ENCODE measurements around the gene THOC5.
A peak's percentile ranks its signal among the peaks of the same experiment; 100 is the strongest.
"Not testable (repeated sequence)": the region's sequence is repeated elsewhere in the genome, so short reads cannot be mapped to it uniquely, and the experiment has no call there.

Gene THOC5

GRCh38 chr22:29570912-29571549, 17.5 kb upstream of the THOC5 start:
- H3K27me3 Mint-ChIP-seq: no peaks in the 10 kb centered on the region
- peaks cover 8% of the 10 kb centered on the region for H3K36me3 Mint-ChIP-seq (ENCODE audit: low read depth)
- no peak for DNase-seq
- no peak for ATAC-seq
- no peaks in the 10 kb centered on the region for H3K4me1 Mint-ChIP-seq
- no peak overlapping the region for H3K4me3 Mint-ChIP-seq
- H3K27ac Mint-ChIP-seq: no peak overlapping the region
- H3K9me3 Mint-ChIP-seq: no peaks in the 10 kb centered on the region

- Mint-ChIP-seq H3K4me1 (no peaks in the 10 kb centered on the region), H3K4me3 (no peak overlapping the region), H3K9me3 (no peaks in the 10 kb centered on the region), H3K27ac (no peak overlapping the region), H3K36me3 (ENCODE audit: low read depth) (peaks cover 8% of the 10 kb centered on the region), H3K27me3 (no peaks in the 10 kb centered on the region)
- ATAC-seq (no peak), DNase-seq (no peak)
Measured at GRCh38 chr22:29570456-29570855, 16.9 kb upstream of the THOC5 start.

- Mint-ChIP-seq H3K27me3 (no peaks in the 10 kb centered on the region), H3K36me3 (ENCODE audit: low read depth) (peaks cover 8% of the 10 kb centered on the region), H3K4me1 (no peaks in the 10 kb centered on the region), H3K4me3 (no peak overlapping the region), H3K9me3 (no peaks in the 10 kb centered on the region), H3K27ac (no peak overlapping the region)
- DNase-seq (no peak), ATAC-seq (no peak)
Measured at GRCh38 chr22:29569011-29569678, 15.6 kb upstream of the THOC5 start.

GRCh38 chr22:29567338-29567737, 13.8 kb upstream of the THOC5 start:
- H3K4me3 Mint-ChIP-seq: no peak overlapping the region
- peaks cover 8% of the 10 kb centered on the region for H3K36me3 Mint-ChIP-seq (ENCODE audit: low read depth)
- H3K27ac Mint-ChIP-seq: no peak overlapping the region
- no peaks in the 10 kb centered on the region for H3K9me3 Mint-ChIP-seq
- no peaks in the 10 kb centered on the region for H3K4me1 Mint-ChIP-seq
- no peak for DNase-seq
- ATAC-seq: no peak
- H3K27me3 Mint-ChIP-seq: no peaks in the 10 kb centered on the region

- not testable (repeated sequence) for H3K9me3 Mint-ChIP-seq; ATAC-seq; H3K36me3 Mint-ChIP-seq (ENCODE audit: low read depth); H3K4me1 Mint-ChIP-seq; DNase-seq; H3K27me3 Mint-ChIP-seq; H3K27ac Mint-ChIP-seq; H3K4me3 Mint-ChIP-seq
Measured at GRCh38 chr22:29566513-29566912, 13.0 kb upstream of the THOC5 start.

- ATAC-seq (no peak), DNase-seq (no peak)
- Mint-ChIP-seq H3K27me3 (no peaks in the 10 kb centered on the region), H3K4me3 (no peak overlapping the region), H3K36me3 (ENCODE audit: low read depth) (peaks cover 15% of the 10 kb centered on the region), H3K27ac (no peak overlapping the region), H3K4me1 (no peaks in the 10 kb centered on the region), H3K9me3 (no peaks in the 10 kb centered on the region)
Measured at GRCh38 chr22:29563652-29564460, 10.3 kb upstream of the THOC5 start.

- no peak overlapping the region for H3K4me3 Mint-ChIP-seq
- H3K36me3 Mint-ChIP-seq (ENCODE audit: low read depth): peaks cover 11% of the 10 kb centered on the region
- no peaks in the 10 kb centered on the region for H3K27me3 Mint-ChIP-seq
- no peak overlapping the region for H3K27ac Mint-ChIP-seq
- ATAC-seq: no peak
- no peaks in the 10 kb centered on the region for H3K4me1 Mint-ChIP-seq
- no peak for DNase-seq
- no peaks in the 10 kb centered on the region for H3K9me3 Mint-ChIP-seq
Measured at GRCh38 chr22:29559853-29560252, 6.3 kb upstream of the THOC5 start.

- H3K27me3 Mint-ChIP-seq: no peaks in the 10 kb centered on the region
- H3K36me3 Mint-ChIP-seq (ENCODE audit: low read depth): peaks cover 11% of the 10 kb centered on the region
- ATAC-seq (no peak), DNase-seq (no peak)
- H3K4me3 Mint-ChIP-seq: no peak overlapping the region
- no peaks in the 10 kb centered on the region for H3K9me3 Mint-ChIP-seq
- H3K4me1 Mint-ChIP-seq: peaks cover 2% of the 10 kb centered on the region
- H3K27ac Mint-ChIP-seq: no peak overlapping the region
Measured at GRCh38 chr22:29559030-29559429, 5.5 kb upstream of the THOC5 start.

GRCh38 chr22:29555065-29555644, 1.6 kb upstream of the THOC5 start:
- DNase-seq (no peak), ATAC-seq (no peak)
- Mint-ChIP-seq H3K9me3 (no peaks in the 10 kb centered on the region), H3K27ac (no peak overlapping the region), H3K36me3 (ENCODE audit: low read depth) (peaks cover 17% of the 10 kb centered on the region), H3K4me1 (peaks cover 14% of the 10 kb centered on the region), H3K27me3 (no peaks in the 10 kb centered on the region), H3K4me3 (peak overlapping the region; percentile 95)

- ATAC-seq, H3K27me3 Mint-ChIP-seq, DNase-seq, H3K9me3 Mint-ChIP-seq: not testable (repeated sequence)
- peak overlapping the region; percentile 90 for H3K27ac Mint-ChIP-seq
- peaks cover 21% of the 10 kb centered on the region for H3K4me1 Mint-ChIP-seq
- peaks cover 28% of the 10 kb centered on the region for H3K36me3 Mint-ChIP-seq (ENCODE audit: low read depth)
- H3K4me3 Mint-ChIP-seq: peak overlapping the region; percentile 95
Measured at GRCh38 chr22:29552357-29552756, 1.2 kb downstream of the THOC5 start.

- Mint-ChIP-seq H3K36me3 (ENCODE audit: low read depth) (peaks cover 29% of the 10 kb centered on the region), H3K4me3 (no peak overlapping the region), H3K27ac (no peak overlapping the region), H3K9me3 (no peaks in the 10 kb centered on the region), H3K4me1 (peaks cover 21% of the 10 kb centered on the region), H3K27me3 (no peaks in the 10 kb centered on the region)
- ATAC-seq: no peak
- no peak for DNase-seq
Measured at GRCh38 chr22:29550005-29550404, 3.6 kb downstream of the THOC5 start.

GRCh38 chr22:29545045-29545444, 8.5 kb downstream of the THOC5 start:
- H3K27me3 Mint-ChIP-seq, DNase-seq, H3K4me3 Mint-ChIP-seq, ATAC-seq, H3K9me3 Mint-ChIP-seq, H3K4me1 Mint-ChIP-seq: not testable (repeated sequence)
- H3K27ac Mint-ChIP-seq: peak overlapping the region; percentile 9
- H3K36me3 Mint-ChIP-seq (ENCODE audit: low read depth): peaks cover 46% of the 10 kb centered on the region

- H3K36me3 Mint-ChIP-seq (ENCODE audit: low read depth): peaks cover 39% of the 10 kb centered on the region
- no peaks in the 10 kb centered on the region for H3K4me1 Mint-ChIP-seq
- ATAC-seq (no peak), DNase-seq (no peak)
- no peaks in the 10 kb centered on the region for H3K9me3 Mint-ChIP-seq
- H3K4me3 Mint-ChIP-seq: no peak overlapping the region
- no peaks in the 10 kb centered on the region for H3K27me3 Mint-ChIP-seq
- no peak overlapping the region for H3K27ac Mint-ChIP-seq
Measured at GRCh38 chr22:29541845-29542244, 11.7 kb downstream of the THOC5 start.

- ATAC-seq (no peak), DNase-seq (no peak)
- peaks cover 57% of the 10 kb centered on the region for H3K36me3 Mint-ChIP-seq (ENCODE audit: low read depth)
- no peaks in the 10 kb centered on the region for H3K4me1 Mint-ChIP-seq
- H3K4me3 Mint-ChIP-seq: no peak overlapping the region
- H3K27ac Mint-ChIP-seq: no peak overlapping the region
- H3K9me3 Mint-ChIP-seq: no peaks in the 10 kb centered on the region
- no peaks in the 10 kb centered on the region for H3K27me3 Mint-ChIP-seq
Measured at GRCh38 chr22:29539105-29539504, 14.5 kb downstream of the THOC5 start.

- Mint-ChIP-seq H3K4me1 (no peaks in the 10 kb centered on the region), H3K27ac (no peak overlapping the region), H3K9me3 (no peaks in the 10 kb centered on the region), H3K4me3 (no peak overlapping the region), H3K27me3 (no peaks in the 10 kb centered on the region), H3K36me3 (ENCODE audit: low read depth) (peaks cover 52% of the 10 kb centered on the region)
- ATAC-seq (no peak), DNase-seq (no peak)
Measured at GRCh38 chr22:29536411-29536810, 17.1 kb downstream of the THOC5 start.

Measured in activated naive CD8-positive, alpha-beta T cell treated with anti-CD3 and anti-CD28 coated beads, Interleukin-2, amount 50 U/mL, for 24 hours (primary cell).